Right lobe of liver (tissue), 6 donors: ENCODE data around the gene UBE2E2. TPM values are rescaled to one million over a fixed set of nuclear protein-coding genes. Genes with fewer than 3 reads are reported as not detected.

Source experiments
- ATAC-seq, 4 donors: fragments of 200-7000 bp; cut with Tn5 transposase; one replicate each; pipeline ENCODE4 v1.9.1; 2020; ENCODE audit warnings: mild to moderate bottlenecking in 4 of 4, moderate library complexity in 4 of 4
- DNase-seq, 3 donors: peaks; one replicate each; pipeline ENCODE4 v3.0.0-alpha.2; 2020
- H3K27ac ChIP-seq, 3 donors: fragments of 200-600 bp; one replicate each; pipeline ENCODE4 v1.8.0; 2022
- H3K27me3 ChIP-seq, 2 donors: fragments of 200-600 bp; one replicate each; pipeline ENCODE4 v1.8.0; 2022
- H3K36me3 ChIP-seq, 4 donors: fragments of 200-600 bp; sonication (generic) in 1 of 4; one replicate each; pipeline versions ENCODE4 v1.5.1 to v1.8.0; 2017 to 2022; ENCODE audit warnings: control low read depth in 1 of 4
- H3K4me1 ChIP-seq, 4 donors: fragments of 200-600 bp; sonication (generic) in 1 of 4; one replicate each; pipeline versions ENCODE4 v1.5.1 to v1.8.0; 2017 to 2022; ENCODE audit warnings: control low read depth in 1 of 4
- H3K4me3 ChIP-seq, 3 donors: fragments of 200-600 bp; one replicate each; pipeline ENCODE4 v1.8.0; 2022
- H3K9me3 ChIP-seq, 4 donors: fragments of 200-600 bp; sonication (generic) in 1 of 4; one replicate each; pipeline versions ENCODE4 v1.5.1 to v1.8.0; 2017 to 2022; ENCODE audit warnings: control low read depth in 1 of 4
- POLR2A ChIP-seq: fragments of 450-650 bp; IDR thresholded peaks from one replicate; pipeline ENCODE4 v1.6.1; 2017; ENCODE audit warnings: antibody characterized with exemption, mild to moderate bottlenecking
- WGBS: methylation state at CpG from one replicate; pipeline ENCODE4 v1.1.6; 2018; ENCODE audit warnings: low coverage, low lambda C conversion rate; ENCODE audit not compliant: insufficient coverage; ENCODE audit errors: missing lambda C conversion rate; 5-methylcytosine and 5-hydroxymethylcytosine counted together
- intact Hi-C, 2 donors: fragments of 100-400 bp; cut with DNase I; formaldehyde crosslinking; loops; one replicate each; pipeline versions ENCODE4 v1.11.2 to v1.14.1; 2022
- total RNA-seq, 6 experiments: library from RNA; depleted of rRNA in 2 of 6; stranded (reverse); fragments of >200 nt in 2 of 6; fragmentation: NEBNext Ultra II Directional in 3 of 6; extraction: Animal tissue kit (Norgen Biotek cat#: 25700) in 3 of 6; gene quantifications; one replicate each; pipeline versions ENCODE4 v1.1.0 to v1.2.4, GENCODE V29; 2016 to 2023
- TF ChIP-seq, protein P1 (sequence below), 4 donors: fragments of 200-600 bp in 3 of 4; fragments of 450-650 bp in 1 of 4; IDR thresholded peaks; one replicate each; pipeline versions ENCODE4 v1.5.1 to v1.8.0; 2016 to 2022; ENCODE audit warnings: antibody characterized with exemption in 4 of 4, mild to moderate bottlenecking in 2 of 4
- donor health status: DM: no; HTN: yes; CAD: no.
- donor health status: DM: no; HTN: no; CAD: no.
- donor health status: DM: no; HTN: no; CAD: no.
- donor health status: DM: no; HTN: yes; CAD: no.
- donor health status: DM: no; HTN: yes; CAD: no.

Gene UBE2E2
- total RNA-seq, 6 experiments from 2014 or later, result 17.2 to 29.1 (median 18.1) TPM

- Histone ChIP-seq H3K36me3 (no peaks in the 10 kb centered on the region), H3K27me3 (no peaks in the 10 kb centered on the region), H3K9me3 (no peaks in the 10 kb centered on the region), H3K4me3 (no peak overlapping the region), H3K4me1 (no peaks in the 10 kb centered on the region), H3K27ac (no peak overlapping the region)
- intact Hi-C loops, result no loop called here
- ATAC-seq (no peak), DNase-seq (no peak)
- TF ChIP-seq, protein P1, sequence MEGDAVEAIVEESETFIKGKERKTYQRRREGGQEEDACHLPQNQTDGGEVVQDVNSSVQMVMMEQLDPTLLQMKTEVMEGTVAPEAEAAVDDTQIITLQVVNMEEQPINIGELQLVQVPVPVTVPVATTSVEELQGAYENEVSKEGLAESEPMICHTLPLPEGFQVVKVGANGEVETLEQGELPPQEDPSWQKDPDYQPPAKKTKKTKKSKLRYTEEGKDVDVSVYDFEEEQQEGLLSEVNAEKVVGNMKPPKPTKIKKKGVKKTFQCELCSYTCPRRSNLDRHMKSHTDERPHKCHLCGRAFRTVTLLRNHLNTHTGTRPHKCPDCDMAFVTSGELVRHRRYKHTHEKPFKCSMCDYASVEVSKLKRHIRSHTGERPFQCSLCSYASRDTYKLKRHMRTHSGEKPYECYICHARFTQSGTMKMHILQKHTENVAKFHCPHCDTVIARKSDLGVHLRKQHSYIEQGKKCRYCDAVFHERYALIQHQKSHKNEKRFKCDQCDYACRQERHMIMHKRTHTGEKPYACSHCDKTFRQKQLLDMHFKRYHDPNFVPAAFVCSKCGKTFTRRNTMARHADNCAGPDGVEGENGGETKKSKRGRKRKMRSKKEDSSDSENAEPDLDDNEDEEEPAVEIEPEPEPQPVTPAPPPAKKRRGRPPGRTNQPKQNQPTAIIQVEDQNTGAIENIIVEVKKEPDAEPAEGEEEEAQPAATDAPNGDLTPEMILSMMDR (IDR thresholded peaks at IDR 0.05), result no peak
- no peak for TF ChIP-seq POLR2A
- 86% methylated on average over 1 of the region's 1 CpG for WGBS
Observed at GRCh38 chr3:23304424-23304823, 101.3 kb downstream of the UBE2E2 start.

DNA sequence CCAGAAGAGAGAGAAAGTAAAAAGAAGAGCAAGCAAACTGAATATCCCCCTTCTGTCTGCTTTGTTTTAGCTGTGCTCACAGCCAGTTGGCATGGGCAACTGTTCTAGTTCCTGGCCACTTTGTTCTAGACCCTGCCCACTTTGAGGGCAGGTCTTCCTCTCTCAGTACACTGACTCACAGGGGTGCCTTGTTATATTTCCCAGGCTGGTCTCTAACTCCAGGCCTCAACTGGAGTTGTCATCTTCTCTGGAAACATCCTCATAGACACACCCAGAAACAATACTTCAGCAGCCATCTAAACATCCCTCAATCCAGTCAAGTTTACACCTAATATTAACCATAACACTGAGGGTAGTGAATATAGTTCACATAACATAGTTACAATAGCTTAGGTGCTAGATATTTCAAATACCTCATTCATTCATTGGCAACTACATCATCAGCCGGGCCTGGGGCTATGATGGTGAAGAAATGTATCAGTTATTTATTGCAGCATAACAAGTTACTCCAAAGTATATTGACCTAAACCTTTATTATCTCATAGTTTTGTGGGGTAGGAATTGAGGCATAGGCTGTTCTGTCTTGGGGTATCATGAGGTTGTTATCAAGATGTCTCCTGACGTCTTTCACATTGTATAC, 106.0 kb downstream of the UBE2E2 start:
- TF ChIP-seq, protein P1 (IDR thresholded peaks at IDR 0.05), result no peak
- TF ChIP-seq POLR2A, result no peak
- Histone ChIP-seq H3K27me3 (no peaks in the 10 kb centered on the region), H3K9me3 (no peaks in the 10 kb centered on the region), H3K27ac (no peak overlapping the region), H3K4me1 (no peaks in the 10 kb centered on the region), H3K36me3 (no peaks in the 10 kb centered on the region), H3K4me3 (no peak overlapping the region)
- no peak for DNase-seq
- intact Hi-C loops, result no loop called here
- WGBS, result 88% methylated on average over 2 of the region's 2 CpGs
- ATAC-seq, result no peak

DNA sequence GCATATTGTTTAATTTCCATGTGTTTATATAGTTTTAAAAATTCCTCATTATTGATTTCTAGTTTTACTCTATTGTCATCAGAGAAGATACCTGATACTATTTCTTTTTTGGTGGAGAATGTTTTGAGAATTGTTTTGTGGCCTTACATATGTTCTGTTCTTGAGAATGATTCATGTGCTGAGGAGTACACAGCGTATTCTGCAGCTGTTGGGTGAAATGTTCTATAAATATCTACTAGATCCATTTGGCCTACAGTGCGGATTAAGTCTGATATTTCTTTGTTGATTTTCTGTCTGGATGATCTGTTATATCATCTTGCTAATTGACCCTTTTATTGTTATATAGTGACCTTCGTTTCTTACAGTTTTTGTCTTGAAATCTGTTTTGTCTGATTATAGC, 109.7 kb downstream of the UBE2E2 start:
- ATAC-seq, result no peak
- no peaks in the 10 kb centered on the region for H3K4me1 ChIP-seq
- WGBS, result 93% methylated on average over 3 of the region's 3 CpGs

GRCh38 chr3:23314981-23315762, 112.0 kb downstream of the UBE2E2 start:
- no peaks in the 10 kb centered on the region for H3K36me3 ChIP-seq
- TF ChIP-seq POLR2A, result no peak
- intact Hi-C loops, result no loop called here
- ATAC-seq (no peak), DNase-seq (no peak)
- H3K27ac ChIP-seq, result no peak overlapping the region
- H3K4me1 ChIP-seq, result no peaks in the 10 kb centered on the region
- 82% methylated on average over 5 of the region's 5 CpGs for WGBS
- H3K4me3 ChIP-seq, result no peak overlapping the region
- no peaks in the 10 kb centered on the region for H3K9me3 ChIP-seq
- no peaks in the 10 kb centered on the region for H3K27me3 ChIP-seq

More for the DNA sequence above, 109.7 kb downstream of the UBE2E2 start:
- Histone ChIP-seq H3K9me3 (no peaks in the 10 kb centered on the region), H3K27me3 (no peaks in the 10 kb centered on the region), H3K4me3 (no peak overlapping the region), H3K36me3 (no peaks in the 10 kb centered on the region), H3K27ac (no peak overlapping the region)
- DNase-seq, result no peak
- intact Hi-C loops, result no loop called here
- TF ChIP-seq POLR2A, result no peak
- TF ChIP-seq, protein P1 (IDR thresholded peaks at IDR 0.05), result no peak

- Histone ChIP-seq H3K4me1 (no peaks in the 10 kb centered on the region), H3K4me3 (no peak overlapping the region), H3K9me3 (no peaks in the 10 kb centered on the region), H3K27me3 (no peaks in the 10 kb centered on the region), H3K36me3 (no peaks in the 10 kb centered on the region), H3K27ac (no peak overlapping the region)
- ATAC-seq, result no peak
- intact Hi-C loops, result no loop called here
- no CpG with 5 or more reads among the region's 2 CpGs for WGBS
- TF ChIP-seq, protein P1 (IDR thresholded peaks at IDR 0.05), result no peak
- no peak for DNase-seq
Observed at GRCh38 chr3:23316924-23317323, 113.8 kb downstream of the UBE2E2 start.
